GM19372 (cell line): ENCODE results near the gene C8A.

Experiments used
- ATAC-seq: cut with Tn5 transposase; IDR thresholded peaks from one replicate; pipeline ENCODE4 v1.9.1; 2021; ENCODE audit warnings: mild to moderate bottlenecking, low read depth, moderate library complexity; ENCODE audit not compliant: unreplicated experiment

The C8A gene

DNA sequence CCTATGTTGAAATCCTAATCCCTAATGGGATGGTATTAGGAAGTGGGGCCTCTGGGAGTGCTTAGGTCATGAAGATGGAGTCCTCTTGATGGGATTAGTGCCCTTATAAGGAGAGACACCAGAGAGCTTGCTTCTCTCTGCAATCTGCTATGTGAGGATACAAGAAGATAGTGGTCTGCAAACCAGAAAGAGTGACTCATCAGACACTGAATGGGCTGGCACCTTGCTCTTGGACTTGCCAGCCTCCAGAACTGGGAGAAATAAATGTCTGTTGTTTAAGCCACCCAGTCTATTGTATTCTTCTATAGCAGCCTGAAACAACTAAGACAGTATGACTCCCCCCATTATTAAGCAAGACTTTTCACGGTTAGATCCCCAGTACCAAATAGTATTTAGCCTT lies 67.9 kb downstream of the C8A start:
- no peak for ATAC-seq

DNA sequence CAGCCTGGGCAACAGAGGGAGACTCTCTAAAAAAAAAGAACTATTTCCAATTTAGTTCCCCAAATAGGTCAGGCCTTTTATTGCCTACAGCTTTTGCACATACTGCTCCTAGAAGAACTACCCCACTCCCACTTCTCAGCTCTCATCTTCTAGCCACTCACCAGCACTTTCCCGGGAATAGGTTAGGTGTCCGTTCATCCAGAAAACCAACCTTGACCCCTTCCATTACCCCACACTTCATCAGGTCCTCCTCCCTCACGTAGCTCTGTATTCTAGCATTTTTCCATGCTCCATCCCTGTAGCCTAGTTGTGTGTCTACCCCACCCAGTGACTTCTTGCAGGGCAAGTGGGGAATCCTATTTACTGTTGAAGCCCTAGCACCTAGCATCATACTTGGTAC lies 68.6 kb downstream of the C8A start:
- ATAC-seq, result no peak

- no peak for ATAC-seq
These were observed 69.5 kb downstream of the C8A start for GRCh38 chr1:56924116-56924515.

DNA sequence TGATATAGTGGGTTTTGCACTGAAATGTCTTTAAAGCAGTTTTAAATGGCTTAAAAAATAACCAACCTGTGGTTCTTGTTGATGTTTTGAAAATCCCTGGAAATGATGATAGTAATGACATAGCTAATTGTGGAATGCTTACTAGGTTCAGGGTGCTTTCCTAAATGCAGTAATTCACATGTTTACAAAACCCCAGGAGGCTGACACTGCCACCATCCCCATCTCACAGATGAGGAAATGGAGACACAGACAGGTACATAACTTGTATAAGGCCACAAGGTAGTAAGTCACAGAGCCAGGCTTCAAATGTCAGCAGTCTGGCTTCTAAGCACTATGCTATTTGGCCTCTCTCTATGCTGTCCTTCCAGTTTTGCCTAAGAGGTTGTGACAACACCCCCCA lies 70.6 kb downstream of the C8A start:
- no peak for ATAC-seq

DNA sequence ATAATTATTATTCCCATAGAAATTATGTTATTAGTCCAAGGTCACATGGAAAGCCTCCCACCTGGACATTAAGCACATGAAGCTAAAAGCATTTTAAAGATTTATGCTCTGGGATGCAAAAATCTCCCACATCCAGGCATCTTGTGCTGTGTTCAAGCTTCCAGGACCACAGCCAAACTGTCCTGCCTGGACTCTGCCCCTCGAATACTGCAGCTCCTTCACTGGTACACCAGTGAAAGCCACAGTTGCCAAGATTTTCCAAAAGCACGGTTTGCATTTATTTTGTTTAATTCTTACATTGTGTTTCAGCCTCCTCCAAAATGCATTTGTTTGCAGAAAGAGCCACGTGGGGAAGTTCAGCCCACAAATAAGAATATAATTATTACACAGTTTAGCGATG lies 72.6 kb downstream of the C8A start:
- ATAC-seq, result no peak

DNA sequence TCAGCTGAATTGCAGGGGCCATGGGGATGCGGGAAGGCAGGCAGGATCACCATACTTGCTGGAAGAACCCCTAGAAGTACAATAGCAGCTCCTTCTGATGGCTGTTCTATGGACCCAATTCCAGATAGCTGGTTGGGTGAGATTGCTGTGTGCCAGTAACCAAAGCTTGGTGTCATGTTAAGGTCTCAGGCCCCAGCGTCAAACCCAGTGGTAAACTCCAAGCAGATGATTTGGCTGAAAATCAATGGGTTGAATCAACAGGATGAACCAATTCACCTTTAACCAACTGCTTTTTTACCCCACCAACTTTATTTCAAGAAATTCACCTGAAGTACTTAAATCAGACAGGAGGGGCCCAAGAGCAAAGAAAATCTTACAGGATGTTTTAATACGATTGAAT lies 73.4 kb downstream of the C8A start:
- no peak for ATAC-seq

- no peak for ATAC-seq
These were observed 74.9 kb downstream of the C8A start for GRCh38 chr1:56929492-56929891.

DNA sequence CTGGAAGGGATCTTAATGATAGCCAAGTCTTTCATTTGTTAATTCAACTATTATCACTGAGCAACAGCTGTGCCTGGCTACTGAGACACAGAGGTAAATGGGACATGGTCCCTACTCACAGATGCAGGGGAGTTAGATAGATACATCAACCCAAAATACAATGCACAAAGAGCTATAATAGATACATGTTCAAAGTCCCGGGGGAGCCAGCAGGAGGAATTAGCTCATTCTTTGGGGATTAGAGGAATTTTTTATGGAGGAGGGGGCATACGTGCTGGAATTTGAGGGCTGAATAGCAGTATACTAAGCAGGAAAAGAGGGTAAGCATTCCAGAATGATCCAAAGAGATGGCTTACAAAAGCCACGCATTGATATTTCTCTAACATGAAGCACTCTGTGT lies 76.6 kb downstream of the C8A start:
- ATAC-seq, result no peak

GRCh38 chr1:56931686-56932085 lies 77.1 kb downstream of the C8A start:
- no peak for ATAC-seq

- ATAC-seq, result no peak
These were observed 78.6 kb downstream of the C8A start for GRCh38 chr1:56933161-56933560.

GRCh38 chr1:56933606-56934005 lies 79.0 kb downstream of the C8A start:
- no peak for ATAC-seq

GRCh38 chr1:56934430-56935060 lies 79.9 kb downstream of the C8A start:
- no peak for ATAC-seq

- no peak for ATAC-seq
These were observed 84.0 kb downstream of the C8A start for GRCh38 chr1:56938646-56939045.

DNA sequence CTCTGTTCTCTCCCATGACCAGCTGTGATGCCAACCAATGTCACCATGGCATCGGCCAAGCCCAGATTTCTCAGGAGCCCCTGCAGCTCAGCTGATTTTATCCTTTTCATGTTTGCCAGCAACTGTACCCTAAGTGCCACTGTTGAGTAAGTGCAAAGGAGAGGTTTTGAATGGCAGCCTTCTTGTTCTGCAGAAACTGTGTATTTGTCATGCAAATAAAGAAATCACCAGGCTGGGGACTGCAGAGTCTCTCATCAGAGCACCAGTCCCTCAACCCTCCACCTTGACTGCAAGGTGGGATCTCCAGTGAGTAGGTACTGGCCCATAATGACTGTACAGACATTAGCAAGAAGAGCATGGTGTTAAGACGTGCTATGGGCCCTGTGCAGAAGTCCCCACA lies 84.6 kb downstream of the C8A start:
- ATAC-seq, result no peak

- no peak for ATAC-seq
These were observed 85.4 kb downstream of the C8A start for GRCh38 chr1:56940039-56940438.

DNA sequence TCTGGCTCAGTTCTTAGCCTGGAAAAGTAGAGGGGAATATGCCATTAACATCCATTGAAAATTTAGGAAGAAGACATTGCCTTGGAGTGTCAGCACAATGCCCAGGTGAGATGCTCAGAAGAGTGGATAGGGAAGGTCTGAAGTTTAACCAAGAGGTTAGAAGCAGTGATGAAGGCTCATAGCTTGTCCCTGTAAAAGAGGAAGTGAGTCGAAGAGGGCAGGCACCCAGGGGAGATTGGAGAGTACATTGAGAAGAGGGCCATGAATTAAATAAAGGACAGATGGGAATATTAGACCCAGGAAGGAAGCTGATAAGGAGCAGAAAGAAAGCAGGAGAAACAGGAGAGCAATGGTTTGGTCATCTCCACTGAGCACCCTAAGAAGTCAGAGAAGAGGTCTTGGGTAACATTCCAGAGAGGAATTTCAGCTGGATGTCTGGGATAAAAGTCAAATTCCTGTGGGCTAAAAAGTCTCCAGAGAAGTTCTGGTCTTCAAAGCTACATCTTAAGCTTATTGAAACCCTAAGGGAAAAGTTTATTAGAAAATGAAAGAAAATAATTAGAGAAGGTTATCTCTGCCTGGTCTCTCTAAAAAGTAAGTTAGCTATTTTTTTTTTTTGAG lies 93.9 kb downstream of the C8A start:
- no peak for ATAC-seq

DNA sequence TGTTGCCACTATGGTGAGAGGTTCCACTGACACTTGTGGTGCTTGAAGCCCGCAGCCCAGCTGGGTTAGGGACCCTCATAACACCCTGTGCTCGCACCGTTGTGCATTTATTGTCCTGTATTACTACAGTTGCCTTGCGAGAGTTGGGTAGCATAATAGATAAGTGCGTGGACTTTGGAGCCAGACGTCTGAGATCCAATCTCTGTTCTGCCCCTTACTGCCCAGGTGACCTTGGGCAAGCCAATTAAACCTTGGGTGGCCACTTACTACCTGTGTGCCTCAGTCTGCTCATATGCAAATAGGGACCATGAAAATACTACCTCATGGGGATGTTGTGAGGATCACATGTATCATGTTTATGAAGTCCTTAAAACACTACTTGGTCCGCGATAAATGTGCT lies 97.9 kb downstream of the C8A start:
- no peak for ATAC-seq

- no peak for ATAC-seq
These were observed 98.8 kb downstream of the C8A start for GRCh38 chr1:56953386-56953785.

DNA sequence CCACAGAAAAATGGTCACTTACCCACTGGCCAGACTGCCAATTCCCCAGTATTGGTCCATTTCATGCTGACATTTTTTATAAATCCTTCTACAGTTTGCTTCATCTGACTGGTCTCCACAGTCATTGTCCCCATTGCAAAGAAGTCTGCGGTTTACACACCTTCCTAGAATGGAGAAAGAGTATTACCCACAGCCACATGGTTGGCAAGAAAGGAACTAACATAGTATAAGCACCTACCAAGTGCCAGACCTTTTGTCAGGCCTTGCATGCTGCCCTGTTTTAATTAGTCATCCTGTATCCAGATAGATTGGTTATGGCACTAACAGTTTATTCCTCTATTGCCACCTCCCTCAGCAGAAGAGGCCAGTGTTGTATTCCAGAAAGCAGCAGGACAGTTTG lies 100.1 kb downstream of the C8A start:
- no peak for ATAC-seq

DNA sequence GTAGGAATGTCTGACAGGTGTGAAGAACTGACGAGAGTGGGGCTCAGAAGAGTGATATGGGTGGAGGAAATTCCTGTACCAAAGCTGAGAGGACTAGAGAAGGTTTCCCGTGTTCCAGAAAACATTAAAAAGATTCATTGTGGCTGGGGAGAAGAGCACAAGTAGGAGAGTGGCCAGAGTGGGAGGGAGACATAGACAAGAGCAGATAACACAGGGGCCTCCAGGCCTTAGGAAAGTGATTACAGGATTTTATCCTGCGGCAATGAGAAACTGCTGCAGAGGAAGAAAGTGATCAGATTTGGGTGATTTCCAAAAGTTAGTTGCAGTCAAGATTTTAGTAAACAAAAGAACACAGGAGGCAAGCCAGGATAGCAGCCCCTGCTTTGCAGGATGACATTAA lies 103.3 kb downstream of the C8A start:
- no peak for ATAC-seq

GRCh38 chr1:56958526-56958925 lies 103.9 kb downstream of the C8A start:
- no peak for ATAC-seq

DNA sequence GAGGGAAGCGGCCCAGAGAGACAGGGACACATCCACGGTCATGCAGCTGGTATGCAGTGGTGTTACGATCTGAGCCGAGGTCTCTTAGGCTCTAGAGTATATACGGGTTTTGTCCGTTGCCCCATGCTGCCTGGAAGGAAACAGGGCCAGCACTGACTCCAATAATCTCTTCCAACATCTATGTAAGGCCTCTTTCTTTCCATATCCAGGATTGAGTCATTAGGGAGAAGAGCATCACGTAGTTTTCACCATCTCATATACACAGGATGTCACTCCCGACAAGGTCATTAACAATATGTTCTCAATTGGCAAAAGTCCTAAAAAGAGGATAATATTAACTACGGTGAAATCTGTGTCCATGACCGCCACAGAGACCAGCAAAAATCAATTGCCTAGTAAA lies 106.8 kb downstream of the C8A start:
- no peak for ATAC-seq

DNA sequence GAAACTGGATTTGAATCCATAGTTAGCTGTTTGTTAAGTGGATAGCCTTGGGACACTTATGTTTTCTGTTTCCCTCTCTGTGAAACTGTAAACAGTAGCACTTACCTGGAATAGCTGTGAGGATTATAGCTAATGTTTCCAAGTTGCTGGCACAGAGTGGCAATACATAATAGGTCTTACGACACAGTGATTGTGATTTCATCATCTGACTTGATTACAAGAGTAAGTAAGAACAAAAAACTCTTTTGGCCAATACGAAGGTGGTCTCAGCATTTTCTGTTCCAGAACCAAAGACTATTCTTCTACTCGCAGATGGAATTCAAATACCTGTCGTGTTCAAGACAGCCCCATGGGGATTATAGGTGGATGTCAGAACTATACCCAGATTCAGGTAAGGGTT lies 109.1 kb downstream of the C8A start:
- no peak for ATAC-seq
